HG03025 (cell line): ENCODE data around the gene ASF1A.

ENCODE experiments used
- ATAC-seq: cut with Tn5 transposase; IDR thresholded peaks from one replicate; pipeline ENCODE4 v1.9.1; 2021; ENCODE audit warnings: mild to moderate bottlenecking, moderate library complexity; ENCODE audit not compliant: unreplicated experiment, low FRiP score

Gene ASF1A

GRCh38 chr6:118881440-118882313 is 12.3 kb upstream of the ASF1A start:
- peak; percentile 89 for ATAC-seq

GRCh38 chr6:118882314-118882905 is 11.5 kb upstream of the ASF1A start:
- no peak for ATAC-seq

- ATAC-seq: no peak
These were observed 7.3 kb upstream of the ASF1A start for GRCh38 chr6:118886641-118887040.

GRCh38 chr6:118889163-118889562 is 4.8 kb upstream of the ASF1A start:
- ATAC-seq: no peak

- no peak for ATAC-seq
These were observed 2.8 kb upstream of the ASF1A start for GRCh38 chr6:118890997-118891790.

- no peak for ATAC-seq
These were observed 1.5 kb upstream of the ASF1A start for GRCh38 chr6:118892355-118892991.

GRCh38 chr6:118893064-118893806 is 717 bp upstream of the ASF1A start:
- peak; percentile 7 for ATAC-seq

GRCh38 chr6:118894425-118895260 is 691 bp downstream of the ASF1A start:
- peak; percentile 36 for ATAC-seq

GRCh38 chr6:118895261-118895560 is 1.3 kb downstream of the ASF1A start:
- no peak for ATAC-seq

GRCh38 chr6:118895859-118896258 is 1.9 kb downstream of the ASF1A start:
- no peak for ATAC-seq

- ATAC-seq: no peak
These were observed 2.6 kb downstream of the ASF1A start for GRCh38 chr6:118896339-118897136.

GRCh38 chr6:118897386-118897785 is 3.4 kb downstream of the ASF1A start:
- ATAC-seq: no peak

- no peak for ATAC-seq
These were observed 6.0 kb downstream of the ASF1A start for GRCh38 chr6:118899948-118900347.

- no peak for ATAC-seq
These were observed 8.8 kb downstream of the ASF1A start for GRCh38 chr6:118902726-118903125.

- ATAC-seq: no peak
These were observed 9.2 kb downstream of the ASF1A start for GRCh38 chr6:118903138-118903537.

GRCh38 chr6:118903691-118904090 is 9.7 kb downstream of the ASF1A start:
- ATAC-seq: no peak

GRCh38 chr6:118905084-118905483 is 11.1 kb downstream of the ASF1A start:
- ATAC-seq: no peak

GRCh38 chr6:118905851-118906250 is 11.9 kb downstream of the ASF1A start:
- ATAC-seq: no peak

GRCh38 chr6:118908441-118908840 is 14.5 kb downstream of the ASF1A start:
- ATAC-seq: no peak
